Liver (tissue), 9 donors: ENCODE measurements around the gene DYNAP. TPM values are rescaled to one million over a fixed set of nuclear protein-coding genes. Genes with fewer than 3 reads are reported as not detected.

Source experiments
- DNase-seq: peaks from one replicate; pipeline ENCODE4 v3.0.0-alpha.2; 2017; ENCODE audit warnings: low spot score
- H3K27ac ChIP-seq, 2 donors: one replicate each; pipeline ENCODE4 v1.7.0; 2013; ENCODE audit warnings: inconsistent platforms in 2 of 2, low read length in 2 of 2, control low read depth in 1 of 2, low read depth in 1 of 2, mild to moderate bottlenecking in 1 of 2
- H3K27me3 ChIP-seq, 4 donors: one replicate each; pipeline versions ENCODE4 v1.6.1 to v1.7.0; 2013; ENCODE audit warnings: low read length in 3 of 4, inconsistent platforms in 1 of 4, mild to moderate bottlenecking in 1 of 4, moderate library complexity in 1 of 4; ENCODE audit not compliant: control insufficient read depth in 4 of 4, insufficient read depth in 4 of 4
- H3K36me3 ChIP-seq, 4 donors: one replicate each; pipeline versions ENCODE4 v1.6.1 to v1.7.0; 2013; ENCODE audit warnings: low read length in 3 of 4, mild to moderate bottlenecking in 3 of 4, low read depth in 1 of 4, moderate library complexity in 1 of 4; ENCODE audit not compliant: control insufficient read depth in 4 of 4, insufficient read depth in 3 of 4
- H3K4me1 ChIP-seq, 4 donors: one replicate each; pipeline versions ENCODE4 v1.6.1 to v1.7.0; 2013; ENCODE audit warnings: low read length in 3 of 4, mild to moderate bottlenecking in 3 of 4, moderate library complexity in 1 of 4; ENCODE audit not compliant: control insufficient read depth in 4 of 4, insufficient read depth in 4 of 4
- H3K4me3 ChIP-seq, 3 donors: one replicate each; pipeline versions ENCODE4 v1.6.1 to v1.7.0; 2013; ENCODE audit warnings: low read length in 3 of 3, control low read depth in 1 of 3, low read depth in 1 of 3, mild to moderate bottlenecking in 1 of 3
- H3K9ac ChIP-seq, 2 donors: one replicate each; pipeline ENCODE4 v1.7.0; 2013; ENCODE audit warnings: low read length in 2 of 2, mild to moderate bottlenecking in 2 of 2, moderate library complexity in 2 of 2, control low read depth in 1 of 2, low read depth in 1 of 2
- H3K9me3 ChIP-seq, 4 donors: one replicate each; pipeline versions ENCODE4 v1.6.1 to v1.7.0; 2013; ENCODE audit warnings: low read length in 3 of 4; ENCODE audit not compliant: control insufficient read depth in 4 of 4
- CTCF ChIP-seq: fragments of 150-350 bp; IDR thresholded peaks from 2 replicates; pipeline ENCODE4 v1.5.1; 2017; ENCODE audit warnings: improper control_type of control experiment, low read depth, low read length; ENCODE audit not compliant: missing input control
- EGR1 ChIP-seq, 2 donors: IDR thresholded peaks; 2 replicates each; pipeline ENCODE4 v1.6.1; 2016 to 2018; ENCODE audit warnings: antibody characterized with exemption in 2 of 2, low read depth in 2 of 2
- FOXA1 ChIP-seq: IDR thresholded peaks from 2 replicates; pipeline ENCODE4 v1.6.1; 2016; ENCODE audit warnings: antibody characterized with exemption
- FOXA2 ChIP-seq: IDR thresholded peaks from 2 replicates; pipeline ENCODE4 v1.6.1; 2016; ENCODE audit warnings: antibody characterized with exemption
- GABPA ChIP-seq, 2 donors: IDR thresholded peaks in 1 of 2; conservative IDR thresholded peaks in 1 of 2; 2 replicates each; pipeline ENCODE4 v1.6.1; 2016; ENCODE audit warnings: antibody characterized with exemption in 2 of 2, mild to moderate bottlenecking in 1 of 2, moderate library complexity in 1 of 2
- JUND ChIP-seq, 2 donors: IDR thresholded peaks; 2 replicates each; pipeline ENCODE4 v1.6.1; 2016; ENCODE audit warnings: antibody characterized with exemption in 2 of 2
- MAX ChIP-seq: IDR thresholded peaks from 2 replicates; pipeline ENCODE4 v1.6.1; 2016; ENCODE audit warnings: antibody characterized with exemption
- NR2F2 ChIP-seq: IDR thresholded peaks from 2 replicates; pipeline ENCODE4 v1.6.1; 2016; ENCODE audit warnings: antibody characterized with exemption
- REST ChIP-seq: IDR thresholded peaks from 2 replicates; pipeline ENCODE4 v1.6.1; 2016; ENCODE audit warnings: antibody characterized with exemption, mild to moderate bottlenecking
- RXRA ChIP-seq, 2 donors: IDR thresholded peaks; 2 replicates each; pipeline ENCODE4 v1.6.1; 2017 to 2018; ENCODE audit warnings: antibody characterized with exemption in 2 of 2, mild to moderate bottlenecking in 1 of 2
- SP1 ChIP-seq: IDR thresholded peaks from 2 replicates; pipeline ENCODE4 v1.6.1; 2018; ENCODE audit warnings: antibody characterized with exemption, mild to moderate bottlenecking
- TAF1 ChIP-seq: conservative IDR thresholded peaks from 2 replicates; pipeline ENCODE4 v1.6.1; 2016; ENCODE audit warnings: antibody characterized with exemption, mild to moderate bottlenecking
- WGBS: extraction: QIAGEN DNeasy Blood & Tissue Kit; methylation state at CpG from one replicate; pipeline ENCODE4 v1.1.7; 2013; 5-methylcytosine and 5-hydroxymethylcytosine counted together
- polyA plus RNA-seq, 2 donors: library from polyadenylated mRNA; stranded (reverse) in 1 of 2; unstranded in 1 of 2; fragments of 200-250 nt in 1 of 2; fragments of >200 nt in 1 of 2; fragmentation: Nextera tagmentation in 1 of 2; extraction: Ambion mirVana in 1 of 2; gene quantifications; one replicate each; pipeline versions ENCODE4 v1.2.1 to v1.2.3, GENCODE V29; 2013 to 2015
- total RNA-seq, 2 donors: library from RNA; depleted of rRNA; stranded (reverse); fragments of >200 nt; gene quantifications; one replicate each; pipeline ENCODE4 v1.2.3, GENCODE V29; 2014
- TF ChIP-seq, protein P1 (sequence below): IDR thresholded peaks from 2 replicates; pipeline ENCODE4 v1.6.1; 2016; ENCODE audit warnings: antibody characterized with exemption
- TF ChIP-seq, protein P2 (sequence below): IDR thresholded peaks from 2 replicates; pipeline ENCODE4 v1.6.1; 2016; ENCODE audit warnings: antibody characterized with exemption
- donor health status: healthy.
- donor health status: healthy.
- donor health status: healthy.
- donor health status: healthy.
- donor health status: healthy.

DYNAP gene, protein sequence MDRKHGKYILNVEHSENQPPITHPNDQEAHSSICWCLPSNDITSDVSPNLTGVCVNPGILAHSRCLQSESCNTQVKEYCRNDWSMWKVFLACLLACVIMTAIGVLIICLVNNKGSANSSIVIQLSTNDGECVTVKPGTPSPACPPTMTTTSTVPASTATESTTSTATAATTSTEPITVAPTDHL
- total RNA-seq (not detected), polyA plus RNA-seq (not detected)

DNA sequence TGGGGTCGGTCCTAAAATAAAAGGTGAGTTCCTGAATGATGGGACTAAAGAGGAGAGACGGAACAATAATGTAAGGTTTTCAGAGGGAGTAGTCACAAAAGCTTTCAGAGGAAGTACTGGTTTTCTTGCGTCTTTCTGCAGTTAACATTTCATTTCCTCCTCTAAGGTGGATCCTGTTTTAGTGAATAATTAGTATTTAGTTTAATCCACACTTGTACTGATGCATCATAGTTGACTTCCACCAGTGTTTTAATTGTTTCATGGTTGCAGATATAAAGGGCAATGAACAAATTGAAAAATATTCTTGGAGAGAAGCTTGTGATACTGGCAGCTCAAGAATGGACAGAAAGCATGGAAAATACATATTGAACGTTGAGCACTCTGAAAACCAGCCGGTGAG lies at the start of gene DYNAP:
Gene DYNAP (plus strand): TSS at position 301 of the 400 bp plus-strand sequence. CDS start 38 bp downstream, at position 339.
- Histone ChIP-seq H3K27me3 (peaks cover 0 to 3% (median 0%) of the 10 kb centered on the region in 4 donors), H3K4me3 (no peak within 1 kb of the TSS), H3K9me3 (no peaks in the 10 kb centered on the region), H3K27ac (no peak within 1 kb of the TSS), H3K4me1 (no peaks in the 10 kb centered on the region), H3K9ac (no peak within 1 kb of the TSS), H3K36me3 (no peaks in the 10 kb centered on the region)
- TF ChIP-seq FOXA1: no peak
- TF ChIP-seq RXRA (IDR thresholded peaks at IDR 0.05): no peak
- TF ChIP-seq EGR1 (IDR thresholded peaks at IDR 0.05; ENCODE audit: low read depth in 2 of 2): no peak
- TF ChIP-seq GABPA (IDR thresholded peaks at IDR 0.05 in 1 of 2, conservative IDR thresholded peaks at IDR 0.05 in 1 of 2): no peak
- TF ChIP-seq SP1: no peak
- no peak for TF ChIP-seq TAF1
- TF ChIP-seq, protein P1, sequence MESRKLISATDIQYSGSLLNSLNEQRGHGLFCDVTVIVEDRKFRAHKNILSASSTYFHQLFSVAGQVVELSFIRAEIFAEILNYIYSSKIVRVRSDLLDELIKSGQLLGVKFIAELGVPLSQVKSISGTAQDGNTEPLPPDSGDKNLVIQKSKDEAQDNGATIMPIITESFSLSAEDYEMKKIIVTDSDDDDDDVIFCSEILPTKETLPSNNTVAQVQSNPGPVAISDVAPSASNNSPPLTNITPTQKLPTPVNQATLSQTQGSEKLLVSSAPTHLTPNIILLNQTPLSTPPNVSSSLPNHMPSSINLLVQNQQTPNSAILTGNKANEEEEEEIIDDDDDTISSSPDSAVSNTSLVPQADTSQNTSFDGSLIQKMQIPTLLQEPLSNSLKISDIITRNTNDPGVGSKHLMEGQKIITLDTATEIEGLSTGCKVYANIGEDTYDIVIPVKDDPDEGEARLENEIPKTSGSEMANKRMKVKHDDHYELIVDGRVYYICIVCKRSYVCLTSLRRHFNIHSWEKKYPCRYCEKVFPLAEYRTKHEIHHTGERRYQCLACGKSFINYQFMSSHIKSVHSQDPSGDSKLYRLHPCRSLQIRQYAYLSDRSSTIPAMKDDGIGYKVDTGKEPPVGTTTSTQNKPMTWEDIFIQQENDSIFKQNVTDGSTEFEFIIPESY: no peak
- no peak for TF ChIP-seq REST
- TF ChIP-seq MAX: no peak
- no peak for TF ChIP-seq CTCF
- TF ChIP-seq, protein P2, sequence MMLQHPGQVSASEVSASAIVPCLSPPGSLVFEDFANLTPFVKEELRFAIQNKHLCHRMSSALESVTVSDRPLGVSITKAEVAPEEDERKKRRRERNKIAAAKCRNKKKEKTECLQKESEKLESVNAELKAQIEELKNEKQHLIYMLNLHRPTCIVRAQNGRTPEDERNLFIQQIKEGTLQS: no peak
- TF ChIP-seq JUND (IDR thresholded peaks at IDR 0.05): no peak
- DNase-seq: no peak
- 81% methylated on average over 5 of the region's 5 CpGs for WGBS

DNA sequence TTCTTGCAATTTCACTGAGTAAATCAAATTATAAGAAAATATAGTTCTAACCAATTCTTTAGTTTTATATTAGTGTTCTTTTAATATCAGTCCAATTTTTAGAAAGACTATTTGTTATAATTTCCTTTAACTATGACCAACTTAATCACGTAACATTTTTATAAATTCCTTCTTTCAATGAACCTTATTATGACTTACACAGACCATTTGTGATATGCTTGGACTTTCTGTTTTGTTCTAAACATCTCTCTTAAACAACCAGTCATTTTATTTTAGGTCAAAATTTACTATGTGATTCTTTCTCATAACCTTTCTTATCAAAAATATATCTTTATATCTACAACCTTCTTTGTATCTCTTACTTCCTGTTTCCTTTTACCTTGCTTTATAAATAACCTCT lies 39.5 kb upstream of the DYNAP start:
- no peak for DNase-seq
- H3K4me3 ChIP-seq: no peak overlapping the region
- no peaks in the 10 kb centered on the region for H3K9me3 ChIP-seq
- no peak overlapping the region for H3K27ac ChIP-seq
- H3K9ac ChIP-seq: no peak overlapping the region
- WGBS: 97% methylated on average over 1 of the region's 1 CpG
- H3K36me3 ChIP-seq: no peaks in the 10 kb centered on the region
- H3K27me3 ChIP-seq: no peaks in the 10 kb centered on the region
- TF ChIP-seq, protein P2: no peak
- TF ChIP-seq FOXA1: no peak
- no peak for TF ChIP-seq TAF1
- TF ChIP-seq FOXA2: no peak
- TF ChIP-seq GABPA (IDR thresholded peaks at IDR 0.05 in 1 of 2, conservative IDR thresholded peaks at IDR 0.05 in 1 of 2): no peak
- no peak for TF ChIP-seq NR2F2
- TF ChIP-seq EGR1 (IDR thresholded peaks at IDR 0.05; ENCODE audit: low read depth in 2 of 2): no peak
- no peaks in the 10 kb centered on the region for H3K4me1 ChIP-seq
